Measurements from ENCODE around the gene SLC28A1.
"Not testable (repeated sequence)": the region's sequence is repeated elsewhere in the genome, so short reads cannot be mapped to it uniquely, and the experiment has no call there.

Gene SLC28A1

DNA sequence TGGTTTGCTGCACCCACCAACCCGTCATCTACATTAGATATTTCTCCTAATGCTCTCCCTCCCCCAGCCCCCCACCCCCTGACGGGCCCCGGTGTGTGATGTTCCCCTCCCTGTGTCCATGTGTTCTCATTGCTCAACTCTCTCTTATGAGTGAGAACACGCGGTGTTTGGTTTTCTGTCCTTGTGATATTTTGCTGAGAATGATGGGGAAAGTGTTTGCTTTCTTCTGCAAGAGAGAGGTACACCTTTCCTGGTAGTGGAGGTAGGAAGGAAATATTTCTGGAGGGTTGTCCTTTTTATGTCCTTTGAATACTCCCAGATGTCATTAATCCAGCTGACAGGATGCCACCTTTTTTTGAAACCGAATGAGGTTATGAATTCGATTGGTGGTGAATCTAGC is 10.5 kb upstream of the SLC28A1 start:
- Mint-ChIP-seq H3K4me1 (no peaks in the 10 kb centered on the region), H3K27ac (no peak overlapping the region), H3K36me3 (no peaks in the 10 kb centered on the region), H3K9me3 (no peaks in the 10 kb centered on the region), H3K27me3 (no peaks in the 10 kb centered on the region), H3K4me3 (no peak overlapping the region)

GRCh38 chr15:84874981-84875699 is 9.3 kb upstream of the SLC28A1 start:
- no peaks in the 10 kb centered on the region for H3K4me1 Mint-ChIP-seq
- no peak overlapping the region for H3K4me3 Mint-ChIP-seq
- H3K27me3 Mint-ChIP-seq = no peaks in the 10 kb centered on the region
- H3K36me3 Mint-ChIP-seq = no peaks in the 10 kb centered on the region
- H3K27ac Mint-ChIP-seq = no peak overlapping the region
- H3K9me3 Mint-ChIP-seq = no peaks in the 10 kb centered on the region

DNA sequence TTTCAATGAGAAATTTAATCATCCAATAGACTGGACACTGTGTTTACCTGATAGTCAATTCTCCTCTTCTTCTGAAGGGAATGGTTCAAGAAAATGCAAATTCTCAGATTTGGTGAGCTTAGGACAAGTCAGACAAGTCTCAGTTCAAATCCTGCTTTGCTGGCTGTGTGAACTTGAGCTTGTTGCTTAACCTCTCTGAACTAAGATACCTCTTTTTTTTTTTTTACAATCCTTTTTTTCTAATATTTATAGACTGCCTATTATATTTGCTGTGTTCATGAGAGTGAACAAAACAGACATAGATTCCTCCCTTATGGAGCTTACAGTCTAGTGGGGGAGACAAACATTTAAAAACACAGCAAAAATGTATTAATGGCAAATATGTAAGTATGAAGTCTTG is 8.2 kb upstream of the SLC28A1 start:
- Mint-ChIP-seq H3K9me3 (no peaks in the 10 kb centered on the region), H3K4me1 (no peaks in the 10 kb centered on the region), H3K27me3 (no peaks in the 10 kb centered on the region), H3K4me3 (no peak overlapping the region), H3K27ac (no peak overlapping the region), H3K36me3 (no peaks in the 10 kb centered on the region)

DNA sequence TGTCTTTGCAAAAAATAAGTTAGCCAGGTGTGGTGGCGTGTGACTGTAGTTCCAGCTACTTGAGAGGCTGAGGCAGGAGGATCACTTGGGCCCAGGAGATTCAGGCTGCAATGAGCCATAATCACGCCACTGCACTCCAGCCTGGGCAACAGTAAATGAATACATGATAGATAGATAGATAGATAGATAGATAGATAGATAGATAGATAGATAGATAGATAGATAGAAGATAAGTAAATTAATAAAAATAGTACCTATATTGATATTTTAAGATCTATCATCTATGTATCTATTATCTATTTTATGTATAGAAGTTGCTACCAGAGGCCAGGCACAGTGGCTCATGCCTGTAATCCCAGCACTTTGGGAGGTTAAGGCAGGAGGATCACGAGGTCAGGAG is 6.8 kb upstream of the SLC28A1 start:
- H3K4me1 Mint-ChIP-seq, H3K36me3 Mint-ChIP-seq, H3K9me3 Mint-ChIP-seq, H3K4me3 Mint-ChIP-seq, H3K27me3 Mint-ChIP-seq, H3K27ac Mint-ChIP-seq: not testable (repeated sequence)

GRCh38 chr15:84878504-84878903 is 6.0 kb upstream of the SLC28A1 start:
- Mint-ChIP-seq H3K27ac (no peak overlapping the region), H3K9me3 (no peaks in the 10 kb centered on the region), H3K4me1 (no peaks in the 10 kb centered on the region), H3K36me3 (no peaks in the 10 kb centered on the region), H3K4me3 (no peak overlapping the region), H3K27me3 (no peaks in the 10 kb centered on the region)

GRCh38 chr15:84879088-84879780 is 5.2 kb upstream of the SLC28A1 start:
- H3K27me3 Mint-ChIP-seq = no peaks in the 10 kb centered on the region
- H3K4me1 Mint-ChIP-seq = no peaks in the 10 kb centered on the region
- no peak overlapping the region for H3K27ac Mint-ChIP-seq
- H3K36me3 Mint-ChIP-seq = no peaks in the 10 kb centered on the region
- H3K9me3 Mint-ChIP-seq = no peaks in the 10 kb centered on the region
- H3K4me3 Mint-ChIP-seq = no peak overlapping the region

DNA sequence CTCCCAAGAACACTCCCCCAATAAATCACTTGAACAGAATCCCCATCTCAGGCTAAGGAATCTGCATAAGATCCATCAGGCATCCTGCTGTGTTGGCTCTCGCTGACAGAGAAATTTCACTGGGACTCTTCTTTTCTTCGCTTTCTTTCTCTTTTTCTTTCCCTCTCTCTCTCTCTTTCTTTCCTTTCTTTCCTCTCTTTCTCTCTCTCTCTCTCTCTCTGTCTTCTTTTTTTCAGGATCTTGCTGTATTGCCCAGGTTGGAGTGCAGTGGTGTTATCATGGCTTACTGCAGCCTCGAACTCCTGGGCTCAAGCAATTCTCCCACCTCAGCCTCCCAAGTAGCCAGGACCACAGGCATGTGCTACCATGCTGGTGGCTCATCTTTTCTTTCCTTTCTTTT is 4.5 kb upstream of the SLC28A1 start:
- H3K9me3 Mint-ChIP-seq = no peaks in the 10 kb centered on the region
- no peak overlapping the region for H3K4me3 Mint-ChIP-seq
- no peaks in the 10 kb centered on the region for H3K36me3 Mint-ChIP-seq
- no peaks in the 10 kb centered on the region for H3K4me1 Mint-ChIP-seq
- no peak overlapping the region for H3K27ac Mint-ChIP-seq
- H3K27me3 Mint-ChIP-seq = no peaks in the 10 kb centered on the region

- H3K27me3 Mint-ChIP-seq = no peaks in the 10 kb centered on the region
- H3K36me3 Mint-ChIP-seq = no peaks in the 10 kb centered on the region
- no peaks in the 10 kb centered on the region for H3K4me1 Mint-ChIP-seq
- H3K9me3 Mint-ChIP-seq = no peaks in the 10 kb centered on the region
- H3K27ac Mint-ChIP-seq = no peak overlapping the region
- no peak overlapping the region for H3K4me3 Mint-ChIP-seq
Measured at GRCh38 chr15:84880822-84881519, 3.5 kb upstream of the SLC28A1 start.

GRCh38 chr15:84881520-84881830 is 3.0 kb upstream of the SLC28A1 start:
- H3K27ac Mint-ChIP-seq = no peak overlapping the region
- H3K27me3 Mint-ChIP-seq = no peaks in the 10 kb centered on the region
- H3K36me3 Mint-ChIP-seq = no peaks in the 10 kb centered on the region
- no peaks in the 10 kb centered on the region for H3K4me1 Mint-ChIP-seq
- H3K9me3 Mint-ChIP-seq = no peaks in the 10 kb centered on the region
- no peak overlapping the region for H3K4me3 Mint-ChIP-seq

DNA sequence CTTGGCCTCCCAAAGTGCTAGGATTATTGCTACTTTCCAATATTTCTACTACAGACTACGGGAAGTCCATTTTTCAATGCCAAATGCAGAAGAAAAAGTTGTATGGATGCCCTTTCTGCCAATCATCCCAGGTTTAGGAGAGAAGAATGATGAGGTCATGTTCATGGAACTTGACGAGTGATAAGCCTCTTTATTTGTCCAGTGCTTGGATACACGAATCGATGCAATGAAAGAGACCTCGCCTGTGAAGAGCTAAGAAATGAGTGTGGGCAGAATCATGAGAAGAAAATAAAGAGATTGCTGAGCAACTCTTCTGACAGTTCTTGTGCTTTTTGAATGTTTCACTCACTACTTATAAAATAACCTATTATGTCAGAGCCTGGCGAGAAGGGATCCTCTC is 996 bp upstream of the SLC28A1 start:
- Mint-ChIP-seq H3K36me3 (no peaks in the 10 kb centered on the region), H3K9me3 (no peaks in the 10 kb centered on the region), H3K4me1 (no peaks in the 10 kb centered on the region), H3K4me3 (no peak overlapping the region), H3K27ac (no peak overlapping the region), H3K27me3 (no peaks in the 10 kb centered on the region)

DNA sequence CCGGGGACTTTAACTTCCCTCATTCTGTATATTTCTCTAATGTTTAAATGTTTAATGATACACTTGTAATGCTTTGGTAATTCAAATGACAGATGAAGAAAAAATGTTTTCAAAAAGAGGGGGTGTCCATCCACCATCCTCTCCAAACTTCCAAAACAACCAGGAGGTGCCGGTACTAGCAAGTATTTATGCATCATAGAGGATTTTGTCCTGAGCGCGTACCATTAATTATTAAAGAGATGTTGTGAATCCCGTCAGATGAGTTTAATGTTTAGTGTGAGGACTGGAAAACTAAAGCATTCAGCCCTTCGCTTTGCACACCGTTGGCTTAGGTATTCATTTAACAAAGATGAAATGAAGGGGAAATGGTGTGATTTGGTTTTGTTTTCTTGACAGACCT is 1.3 kb downstream of the SLC28A1 start:
- Mint-ChIP-seq H3K9me3 (no peaks in the 10 kb centered on the region), H3K36me3 (no peaks in the 10 kb centered on the region), H3K27me3 (no peaks in the 10 kb centered on the region), H3K4me1 (no peaks in the 10 kb centered on the region), H3K27ac (no peak overlapping the region), H3K4me3 (no peak overlapping the region)

GRCh38 chr15:84886211-84886983 is 1.9 kb downstream of the SLC28A1 start:
- no peaks in the 10 kb centered on the region for H3K27me3 Mint-ChIP-seq
- no peaks in the 10 kb centered on the region for H3K4me1 Mint-ChIP-seq
- no peaks in the 10 kb centered on the region for H3K9me3 Mint-ChIP-seq
- no peaks in the 10 kb centered on the region for H3K36me3 Mint-ChIP-seq
- no peak overlapping the region for H3K27ac Mint-ChIP-seq
- no peak overlapping the region for H3K4me3 Mint-ChIP-seq

- Mint-ChIP-seq H3K36me3 (no peaks in the 10 kb centered on the region), H3K27ac (no peak overlapping the region), H3K27me3 (no peaks in the 10 kb centered on the region), H3K4me1 (no peaks in the 10 kb centered on the region), H3K4me3 (no peak overlapping the region), H3K9me3 (no peaks in the 10 kb centered on the region)
Measured at GRCh38 chr15:84886984-84887299, 2.5 kb downstream of the SLC28A1 start.

GRCh38 chr15:84887938-84888337 is 3.5 kb downstream of the SLC28A1 start:
- no peaks in the 10 kb centered on the region for H3K9me3 Mint-ChIP-seq
- H3K4me1 Mint-ChIP-seq = no peaks in the 10 kb centered on the region
- no peaks in the 10 kb centered on the region for H3K27me3 Mint-ChIP-seq
- no peaks in the 10 kb centered on the region for H3K36me3 Mint-ChIP-seq
- no peak overlapping the region for H3K4me3 Mint-ChIP-seq
- no peak overlapping the region for H3K27ac Mint-ChIP-seq

DNA sequence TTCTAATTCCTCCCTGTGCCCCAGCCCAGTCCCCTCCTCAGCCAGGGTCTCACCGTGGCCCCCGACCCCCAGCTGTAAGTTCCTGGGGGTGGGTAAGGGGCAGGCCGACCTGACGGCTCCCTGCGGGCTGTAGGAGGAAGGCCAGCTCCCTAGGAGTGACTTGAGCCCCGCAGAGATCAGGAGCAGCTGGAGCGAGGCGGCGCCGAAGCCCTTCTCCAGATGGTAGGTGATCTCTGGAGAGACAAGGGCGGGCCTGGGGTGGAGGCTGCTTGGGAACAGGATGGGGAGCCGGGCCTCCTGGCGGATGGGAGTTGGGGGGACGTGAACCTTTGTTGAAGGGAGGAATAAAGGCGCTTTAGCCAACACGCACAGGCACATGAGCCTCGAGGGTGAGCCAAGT is 4.2 kb downstream of the SLC28A1 start:
- no peak overlapping the region for H3K4me3 Mint-ChIP-seq
- H3K4me1 Mint-ChIP-seq = no peaks in the 10 kb centered on the region
- no peaks in the 10 kb centered on the region for H3K36me3 Mint-ChIP-seq
- no peaks in the 10 kb centered on the region for H3K27me3 Mint-ChIP-seq
- H3K27ac Mint-ChIP-seq = no peak overlapping the region
- no peaks in the 10 kb centered on the region for H3K9me3 Mint-ChIP-seq

Data from activated naive CD4-positive, alpha-beta T cell treated with anti-CD3 and anti-CD28 coated beads, Interleukin-2, amount 50 U/mL, for 24 hours (primary cell).